Activated naive CD4-positive, alpha-beta T cell treated with anti-CD3 and anti-CD28 coated beads for 36 hours (primary cell): ENCODE results near the gene IL32. TPM values are rescaled to one million over a fixed set of nuclear protein-coding genes. Genes with fewer than 3 reads are reported as not detected.

ENCODE experiments used
- CTCF ChIA-PET: fragments of 350-600 bp; sonication (Branson Sonifier 250); formaldehyde crosslinking; loops from one replicate; lab custom pipeline; 2021; ENCODE audit warnings: antibody characterized with exemption; lab: Charles Lee
- DNase-seq: peaks from one replicate; pipeline ENCODE4 v3.0.0-alpha.2; 2020
- H3K27ac Mint-ChIP-seq: one replicate; pipeline ENCODE4 v1.8.0; 2021; ENCODE audit warnings: mild to moderate bottlenecking, mixed read lengths
- H3K27me3 Mint-ChIP-seq: one replicate; pipeline ENCODE4 v1.8.0; 2021; ENCODE audit warnings: low read depth, mixed read lengths
- H3K36me3 Mint-ChIP-seq: one replicate; pipeline ENCODE4 v1.8.0; 2021; ENCODE audit warnings: low read depth, mixed read lengths
- H3K4me1 Mint-ChIP-seq: one replicate; pipeline ENCODE4 v1.8.0; 2021; ENCODE audit warnings: low read depth, mixed read lengths
- H3K4me3 Mint-ChIP-seq: one replicate; pipeline ENCODE4 v1.8.0; 2021; ENCODE audit warnings: mild to moderate bottlenecking, moderate library complexity, mixed read lengths
- H3K9me3 Mint-ChIP-seq: one replicate; pipeline ENCODE4 v1.8.0; 2021; ENCODE audit warnings: mixed read lengths
- intact Hi-C: fragments of 100-400 bp; cut with micrococcal nuclease; formaldehyde crosslinking; loops from one replicate; pipeline ENCODE4 v1.15.1; 2023
- total RNA-seq, 2 experiments: library from RNA; stranded (reverse); gene quantifications; one replicate each; pipeline ENCODE4 v1.2.3, GENCODE V29; 2021

Gene IL32
- total RNA-seq, 2 experiments from 2014 or later: 964 to 991 TPM

DNA sequence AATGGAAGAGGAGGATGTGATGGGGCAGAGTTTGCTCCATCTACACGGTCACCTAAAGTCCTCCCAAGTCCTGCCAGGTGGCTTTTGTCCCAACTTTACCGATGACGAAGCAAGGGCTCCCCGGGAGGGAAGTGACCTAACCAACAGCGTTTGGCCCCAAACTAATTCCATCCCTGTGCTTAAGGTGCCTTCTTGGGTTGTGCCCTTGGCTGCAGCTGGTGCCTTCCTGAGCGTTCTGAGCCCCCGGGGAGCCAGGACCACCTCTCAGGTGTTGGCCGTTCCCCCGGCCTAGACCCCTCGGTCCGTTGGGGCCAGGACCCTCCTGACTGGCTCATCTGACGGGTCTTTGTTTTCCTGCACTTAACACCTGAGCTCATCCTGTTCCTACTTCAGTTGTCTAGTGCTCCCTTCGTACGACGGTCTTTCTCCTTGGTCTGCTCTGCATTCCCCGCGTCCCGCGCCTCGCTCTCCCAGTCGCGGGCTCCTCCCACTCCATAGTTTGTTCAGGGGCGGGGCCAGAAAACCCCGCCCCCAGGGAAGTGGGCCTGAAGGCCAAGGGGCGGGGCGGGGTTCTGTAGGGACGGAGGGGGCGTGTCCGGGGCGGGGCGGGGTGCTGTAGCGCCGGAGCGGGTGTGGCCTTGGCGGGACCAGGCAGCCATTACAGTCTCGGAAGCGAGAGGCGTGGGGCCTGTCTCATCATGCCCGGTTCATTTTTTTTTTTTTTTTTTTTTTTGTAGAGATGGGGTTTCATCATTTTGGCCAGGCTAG is 34.5 kb downstream of the IL32 start:
- Mint-ChIP-seq H3K4me3 (peak overlapping the region; percentile 69), H3K27ac (no peak overlapping the region), H3K27me3 (no peaks in the 10 kb centered on the region), H3K9me3 (no peaks in the 10 kb centered on the region), H3K36me3 (no peaks in the 10 kb centered on the region), H3K4me1 (peaks cover 36% of the 10 kb centered on the region)
- peak; percentile 97 for DNase-seq
- intact Hi-C loops: loop anchor here (1.0 to 2.0 kb wide), 7 partner anchors 24 to 401 kb away; partner anchors contain the start of gene CLUAP1
- CTCF ChIA-PET: interaction anchor here (0.7 to 9.5 kb wide), 6 partner anchors 25 to 66 kb away, joined by 3 to 122 read pairs (median 4); partner anchors contain the start of gene ZNF213

DNA sequence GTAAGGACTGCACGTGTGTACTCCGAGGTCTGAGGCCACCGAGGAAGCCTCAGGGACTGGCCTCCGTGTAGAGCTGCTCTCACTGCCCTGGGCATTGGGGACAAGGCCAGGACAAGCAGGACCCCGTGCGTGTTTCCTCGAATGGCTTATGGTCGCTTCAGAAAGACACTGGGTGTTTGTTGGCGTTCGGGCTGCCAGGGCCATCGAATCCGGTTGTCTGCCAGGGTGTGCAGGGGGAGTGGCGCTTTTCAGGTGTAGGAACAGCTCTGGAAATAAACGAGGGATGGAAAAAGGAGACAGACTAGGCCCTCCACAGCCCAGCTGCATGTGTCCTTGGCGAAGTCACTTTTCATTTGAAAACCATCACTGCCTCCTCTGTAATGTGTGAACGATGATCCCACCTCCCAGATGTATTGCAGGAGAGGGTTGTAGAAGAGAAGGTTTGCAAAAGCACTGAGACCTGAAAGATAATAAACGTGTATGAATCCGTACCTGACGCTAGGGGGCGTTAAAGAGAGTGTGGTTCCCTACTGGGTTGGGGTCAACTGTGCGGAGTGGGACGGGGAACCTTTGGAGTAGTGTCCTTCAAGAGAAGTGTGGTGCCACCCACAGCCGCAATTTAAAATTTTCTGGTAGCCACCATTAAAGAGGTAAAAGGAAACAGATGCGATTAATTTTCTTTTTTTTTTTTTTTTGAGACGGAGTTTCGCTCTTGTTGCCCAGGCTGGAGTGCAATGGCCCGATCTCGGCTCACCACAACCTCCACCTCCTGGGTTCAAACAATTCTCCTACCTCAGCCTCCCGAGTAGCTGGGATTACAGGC is 35.8 kb downstream of the IL32 start:
- DNase-seq: peak; percentile 76

DNA sequence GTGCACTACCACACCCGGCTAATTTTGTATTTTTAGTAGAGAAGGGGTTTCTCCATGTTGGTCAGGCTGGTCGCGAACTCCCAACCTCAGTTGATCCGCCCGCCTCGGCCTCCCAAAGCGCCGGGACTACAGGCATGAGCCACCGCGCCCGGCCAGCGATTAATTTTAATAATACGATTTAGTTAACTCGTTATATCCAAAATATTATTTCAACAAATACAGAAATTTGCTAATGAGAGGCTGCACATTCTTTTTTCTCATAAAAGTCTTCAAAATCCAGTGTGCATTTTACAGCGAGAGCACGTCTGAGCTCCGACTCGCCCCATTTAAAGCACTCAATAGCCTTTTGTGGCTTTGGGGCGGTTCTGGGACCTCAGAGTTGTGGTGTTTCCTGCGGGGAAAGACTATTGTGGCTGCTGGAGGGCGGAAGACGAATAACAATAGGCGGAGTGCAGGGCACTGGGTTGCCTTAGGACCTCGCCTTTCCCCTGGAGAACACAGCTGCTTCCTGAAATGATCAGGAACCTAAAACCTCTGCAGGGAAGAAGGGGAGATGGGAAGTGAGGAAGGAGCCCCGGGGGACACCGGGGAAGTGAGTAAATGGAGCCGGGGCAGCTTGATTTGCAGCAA is 36.5 kb downstream of the IL32 start:
- peak; percentile 56 for DNase-seq
- Mint-ChIP-seq H3K4me1 (peaks cover 35% of the 10 kb centered on the region), H3K36me3 (no peaks in the 10 kb centered on the region), H3K9me3 (no peaks in the 10 kb centered on the region), H3K27ac (peak overlapping the region; percentile 88), H3K4me3 (peak overlapping the region; percentile 75), H3K27me3 (no peaks in the 10 kb centered on the region)
- CTCF ChIA-PET: interaction anchor here (1.3 to 9.5 kb wide), 9 partner anchors 10 to 66 kb away, joined by 3 to 122 read pairs (median 5); no protein-coding TSS in a partner anchor
- intact Hi-C loops: loop anchor here (2.0 kb wide), 4 partner anchors 27 to 399 kb away; partner anchors contain the start of gene CLUAP1

More for the DNA sequence above, 35.8 kb downstream of the IL32 start:
- CTCF ChIA-PET: interaction anchor here (0.8 to 9.5 kb wide), 13 partner anchors 10 to 69 kb away, joined by 3 to 122 read pairs (median 5); partner anchors contain the start of gene ZNF213
- Mint-ChIP-seq H3K27ac (peak overlapping the region; percentile 88), H3K27me3 (no peaks in the 10 kb centered on the region), H3K4me1 (peaks cover 35% of the 10 kb centered on the region), H3K36me3 (no peaks in the 10 kb centered on the region), H3K4me3 (peak overlapping the region; percentile 75), H3K9me3 (no peaks in the 10 kb centered on the region)
- intact Hi-C loops: loop anchor here (2.0 kb wide), 4 partner anchors 26 to 400 kb away; partner anchors contain the start of gene CLUAP1

DNA sequence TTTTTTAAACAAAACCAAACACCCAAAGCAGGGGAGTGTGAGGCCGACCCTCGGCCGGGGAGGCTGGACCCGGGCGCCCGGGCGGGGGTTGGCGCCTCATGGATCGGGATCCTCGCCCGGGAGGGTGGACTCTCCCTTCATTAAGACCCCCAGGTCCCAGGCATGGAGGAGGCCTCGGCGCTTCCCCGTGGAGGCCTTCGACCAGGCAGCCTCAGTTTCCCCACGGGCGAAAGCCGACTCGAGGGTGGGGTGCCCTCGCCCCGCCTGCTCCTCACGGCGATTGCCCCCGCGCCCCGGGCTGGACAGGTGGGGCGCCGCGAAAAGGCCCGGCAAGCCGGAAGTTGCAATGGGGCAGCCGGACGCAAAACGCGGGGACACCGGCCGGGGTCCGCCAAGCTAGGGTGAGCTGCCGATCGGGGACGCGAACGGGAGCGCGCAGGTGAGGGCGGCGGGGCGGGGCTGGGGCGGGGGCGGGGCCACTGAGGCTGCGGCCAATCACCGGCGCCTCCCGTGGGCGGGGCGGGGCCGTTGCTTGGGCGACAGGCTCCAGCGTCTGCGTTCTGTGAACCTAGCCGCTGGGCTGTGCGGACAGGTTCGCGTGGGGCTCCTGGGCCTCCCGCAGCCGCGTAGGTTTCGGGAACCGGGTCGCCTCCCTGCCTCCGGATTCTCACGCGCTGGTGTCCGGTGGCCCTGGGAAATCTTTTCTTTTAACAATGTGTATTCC is 40.9 kb downstream of the IL32 start:
- H3K27me3 Mint-ChIP-seq: no peaks in the 10 kb centered on the region
- peak overlapping the region; percentile 90 for H3K27ac Mint-ChIP-seq
- H3K36me3 Mint-ChIP-seq: no peaks in the 10 kb centered on the region
- peak overlapping the region; percentile 81 for H3K4me3 Mint-ChIP-seq
- CTCF ChIA-PET: interaction anchor here (0.5 to 4.0 kb wide), 7 partner anchors 10 to 233 kb away, joined by 3 to 24 read pairs (median 4); no protein-coding TSS in a partner anchor
- H3K9me3 Mint-ChIP-seq: no peaks in the 10 kb centered on the region
- H3K4me1 Mint-ChIP-seq: peaks cover 24% of the 10 kb centered on the region
- intact Hi-C loops: no loop called here
- peak; percentile 93 for DNase-seq

DNA sequence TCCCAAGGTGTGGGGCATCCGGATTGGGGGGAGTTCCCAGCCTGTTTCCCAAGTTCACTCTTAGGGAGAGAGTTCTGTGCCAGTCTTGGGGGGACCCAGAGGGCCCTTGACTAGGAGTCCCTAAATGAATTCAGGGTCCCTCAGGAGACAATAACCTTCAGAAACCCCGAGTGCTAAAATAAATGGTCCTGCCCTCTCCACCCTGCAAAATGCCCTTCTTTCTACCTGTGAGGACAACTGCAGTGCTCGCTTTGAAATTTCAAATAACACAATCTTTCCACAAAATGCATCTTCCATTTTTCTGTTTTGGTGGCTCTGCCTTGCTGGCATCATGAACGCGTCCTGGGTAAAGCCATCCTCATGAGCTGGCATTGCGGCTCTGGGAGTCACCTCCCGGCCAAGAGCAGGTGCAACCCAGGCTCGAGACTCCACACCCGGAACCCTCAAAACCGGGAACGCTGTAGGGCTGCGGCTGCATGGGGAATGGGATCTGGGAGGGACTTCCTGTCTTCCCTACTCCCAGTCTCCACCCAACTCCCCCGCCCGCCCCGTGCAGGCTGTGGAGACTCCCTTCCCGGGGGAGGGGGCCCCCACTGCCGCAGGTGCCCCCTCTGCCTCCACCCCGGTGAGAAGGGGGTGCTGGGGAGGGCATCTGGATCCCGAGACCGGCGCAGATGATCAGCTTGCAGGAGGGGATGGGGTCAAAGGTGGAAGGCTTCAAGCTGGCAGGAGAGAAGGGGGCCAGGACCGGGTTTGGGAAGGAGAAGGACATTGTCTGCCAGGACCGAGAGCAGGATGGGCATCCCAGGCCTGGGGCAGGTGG is 46.8 kb downstream of the IL32 start, which contains the start of gene ZNF205:
ZNF205 (plus strand) TSS at position 529 of the 823 bp plus-strand sequence. CDS start 845 bp downstream, outside the sequence.
- Mint-ChIP-seq H3K27me3 (peaks cover 7% of the 10 kb centered on the region), H3K27ac (no peak within 1 kb of the TSS), H3K4me3 (peak within 1 kb of the TSS; percentile 18), H3K9me3 (no peaks in the 10 kb centered on the region), H3K36me3 (no peaks in the 10 kb centered on the region), H3K4me1 (peaks cover 2% of the 10 kb centered on the region)
- no peak for DNase-seq
- CTCF ChIA-PET: interaction anchor here (1.0 to 3.0 kb wide), 4 partner anchors 11 to 52 kb away, joined by 4 to 14 read pairs (median 6); no protein-coding TSS in a partner anchor
- intact Hi-C loops: no loop called here

DNA sequence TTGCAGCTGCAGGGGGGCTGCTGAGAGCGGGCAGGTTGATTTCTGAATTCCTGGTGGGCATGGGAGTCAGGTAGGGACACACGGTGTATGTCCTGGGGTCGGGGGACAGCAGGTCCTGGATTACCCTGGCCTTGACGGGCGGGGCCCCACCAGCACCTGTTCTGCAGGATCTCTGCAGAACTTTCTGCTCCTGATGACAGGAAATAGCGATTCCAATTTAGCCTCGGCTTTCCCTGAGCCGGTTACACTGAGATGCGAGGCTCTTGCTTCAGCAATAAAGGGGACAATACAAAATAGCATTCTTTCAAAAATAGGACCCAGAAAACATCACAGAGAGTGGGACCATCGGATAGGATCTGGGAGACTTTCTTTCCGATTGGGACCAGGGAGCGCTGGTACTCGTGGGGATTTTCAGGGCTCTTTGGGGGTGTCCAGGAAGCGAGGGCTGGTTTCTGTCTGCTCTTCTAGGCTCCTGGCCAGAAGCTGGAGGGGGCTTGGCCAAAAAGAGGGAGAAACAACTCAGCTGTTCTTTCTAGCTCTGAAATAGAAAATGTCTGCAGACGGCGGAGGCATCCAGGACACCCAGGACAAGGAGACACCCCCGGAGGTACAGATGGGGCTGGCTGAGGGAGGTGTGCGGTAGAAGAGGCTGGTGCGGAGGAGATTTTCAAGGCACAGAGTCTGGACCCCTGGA is 47.6 kb downstream of the IL32 start:
- DNase-seq: no peak
- no peak overlapping the region for H3K27ac Mint-ChIP-seq
- CTCF ChIA-PET: interaction anchor here (0.7 to 3.0 kb wide), 4 partner anchors 9 to 111 kb away, joined by 3 to 9 read pairs (median 4); no protein-coding TSS in a partner anchor
- intact Hi-C loops: no loop called here
- H3K9me3 Mint-ChIP-seq: no peaks in the 10 kb centered on the region
- H3K4me3 Mint-ChIP-seq: peak overlapping the region; percentile 18
- no peaks in the 10 kb centered on the region for H3K4me1 Mint-ChIP-seq
- H3K27me3 Mint-ChIP-seq: peaks cover 7% of the 10 kb centered on the region
- H3K36me3 Mint-ChIP-seq: no peaks in the 10 kb centered on the region

DNA sequence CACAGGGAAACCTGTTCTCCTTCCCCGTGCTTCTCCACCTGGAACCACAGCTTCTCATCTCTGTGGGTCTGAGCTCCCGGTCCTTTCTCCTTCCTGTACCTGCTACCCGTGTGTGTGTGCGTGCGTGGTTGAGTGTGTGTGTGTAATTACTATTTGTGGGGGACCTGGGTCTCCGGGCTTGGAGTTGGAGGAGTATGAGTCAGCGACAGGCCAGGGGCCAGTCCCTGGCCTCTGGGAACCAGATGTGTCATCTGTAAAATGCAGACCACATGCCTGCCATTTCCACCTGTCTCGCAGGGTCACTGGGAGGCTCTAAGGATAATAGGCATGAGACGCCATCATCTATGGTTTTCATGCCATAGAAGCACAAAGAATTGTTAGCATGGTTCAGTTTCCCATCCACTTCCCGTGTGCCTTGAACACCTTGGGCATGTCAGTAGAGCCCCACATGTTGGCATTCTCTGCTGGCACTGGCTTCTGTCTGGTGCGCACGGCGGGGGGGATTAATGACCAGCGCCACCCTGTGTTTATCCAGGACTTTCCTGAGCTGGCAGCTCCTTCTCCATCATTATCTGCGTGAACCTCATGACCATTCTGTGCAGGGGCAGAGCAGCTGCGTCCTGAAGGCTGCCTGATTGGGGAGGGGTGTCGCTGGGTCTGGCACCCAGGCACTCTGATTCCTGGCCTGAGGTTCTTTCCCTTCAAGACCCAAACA is 48.5 kb downstream of the IL32 start:
- DNase-seq: no peak
- H3K27ac Mint-ChIP-seq: no peak overlapping the region

DNA sequence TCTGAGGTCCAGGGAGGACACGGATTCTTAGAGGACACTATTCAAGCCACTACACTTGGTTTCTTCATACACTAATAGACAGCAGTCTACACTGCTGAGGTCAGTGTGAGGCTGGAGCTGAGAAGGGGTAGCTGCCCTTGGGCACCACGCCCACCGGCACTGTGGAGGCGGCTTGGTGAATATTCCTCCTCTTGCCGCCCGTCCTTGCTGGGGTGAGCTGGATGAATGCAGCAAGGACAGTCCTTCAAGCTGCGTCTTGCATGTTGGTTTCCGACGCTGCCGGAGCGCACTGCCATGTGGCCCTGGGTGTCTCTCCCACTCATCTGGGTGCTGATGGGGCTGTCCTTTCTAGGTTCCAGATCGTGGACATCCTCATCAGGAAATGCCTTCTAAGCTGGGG is 49.6 kb downstream of the IL32 start:
- DNase-seq: no peak
- no peaks in the 10 kb centered on the region for H3K9me3 Mint-ChIP-seq
- H3K36me3 Mint-ChIP-seq: no peaks in the 10 kb centered on the region
- intact Hi-C loops: no loop called here
- H3K27ac Mint-ChIP-seq: no peak overlapping the region
- CTCF ChIA-PET: interaction anchor here (0.8 to 1.2 kb wide), 2 partner anchors 13 to 14 kb away, joined by 4 to 7 read pairs; no protein-coding TSS in a partner anchor
- no peaks in the 10 kb centered on the region for H3K4me1 Mint-ChIP-seq
- H3K27me3 Mint-ChIP-seq: peaks cover 7% of the 10 kb centered on the region
- no peak overlapping the region for H3K4me3 Mint-ChIP-seq

More for the DNA sequence above, 48.5 kb downstream of the IL32 start:
- no peak overlapping the region for H3K4me3 Mint-ChIP-seq
- CTCF ChIA-PET: interaction anchor here (0.7 to 3.0 kb wide), 7 partner anchors 8 to 111 kb away, joined by 3 to 9 read pairs (median 4); no protein-coding TSS in a partner anchor
- no peaks in the 10 kb centered on the region for H3K36me3 Mint-ChIP-seq
- H3K27me3 Mint-ChIP-seq: peaks cover 7% of the 10 kb centered on the region
- no peaks in the 10 kb centered on the region for H3K9me3 Mint-ChIP-seq
- no peaks in the 10 kb centered on the region for H3K4me1 Mint-ChIP-seq
- intact Hi-C loops: no loop called here

DNA sequence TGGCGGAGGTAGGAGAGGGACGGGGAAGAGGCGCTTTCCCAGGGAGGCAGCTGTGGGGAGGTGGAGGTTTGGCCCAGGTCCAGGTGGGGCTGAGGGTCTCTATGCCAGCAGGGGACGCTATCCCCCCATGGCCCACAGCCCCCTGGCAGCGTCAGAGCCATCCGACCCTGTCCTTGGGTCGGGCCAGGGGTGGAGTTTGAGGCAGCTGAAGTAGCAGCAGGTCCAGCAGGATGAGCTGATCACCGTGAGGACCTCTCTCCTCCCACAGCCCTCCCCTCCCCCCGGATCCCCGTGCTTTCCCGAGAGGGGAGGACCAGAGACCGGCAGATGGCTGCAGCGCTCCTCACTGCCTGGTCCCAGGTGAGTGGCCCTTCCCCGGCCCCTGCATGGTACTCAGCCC is 50.1 kb downstream of the IL32 start:
- H3K4me1 Mint-ChIP-seq: no peaks in the 10 kb centered on the region
- H3K27me3 Mint-ChIP-seq: peaks cover 7% of the 10 kb centered on the region
- H3K36me3 Mint-ChIP-seq: no peaks in the 10 kb centered on the region
- no peak overlapping the region for H3K27ac Mint-ChIP-seq
- CTCF ChIA-PET: interaction anchor here (1.2 kb wide), 1 partner anchor 14 kb away, joined by 7 read pairs; no protein-coding TSS in a partner anchor
- intact Hi-C loops: no loop called here
- H3K9me3 Mint-ChIP-seq: no peaks in the 10 kb centered on the region
- no peak overlapping the region for H3K4me3 Mint-ChIP-seq
- DNase-seq: no peak
